Mesenchymal stem cell (in vitro differentiated cells and primary cell): ENCODE data around the gene GPR15LG.

Source experiments
- DNase-seq: peaks from one replicate; pipeline ENCODE4 v3.0.0-alpha.2; 2013
- H2AFZ ChIP-seq: one replicate; pipeline ENCODE4 v1.6.1; 2013; ENCODE audit warnings: low read depth, mild to moderate bottlenecking, control low read depth, inconsistent platforms, low read length, moderate library complexity
- H2AK5ac ChIP-seq: 2 replicates; pipeline ENCODE4 v1.6.1; 2013; ENCODE audit warnings: low read length, moderate library complexity, mild to moderate bottlenecking, inconsistent platforms; ENCODE audit not compliant: severe bottlenecking
- H2BK120ac ChIP-seq: one replicate; pipeline ENCODE4 v1.6.1; 2013; ENCODE audit warnings: low read depth, mild to moderate bottlenecking, inconsistent platforms, low read length, moderate library complexity
- H2BK12ac ChIP-seq, 2 experiments: one replicate each; pipeline ENCODE4 v1.6.1; 2013; ENCODE audit warnings: inconsistent platforms in 2 of 2, low read length in 2 of 2, mild to moderate bottlenecking in 2 of 2, moderate library complexity in 2 of 2, control low read depth in 1 of 2
- H2BK15ac ChIP-seq: one replicate; pipeline ENCODE4 v1.6.1; 2013; ENCODE audit warnings: mild to moderate bottlenecking, low read depth, inconsistent platforms; ENCODE audit not compliant: poor library complexity, severe bottlenecking
- H2BK5ac ChIP-seq: 2 replicates; pipeline ENCODE4 v1.6.1; 2013; ENCODE audit warnings: low read depth, mild to moderate bottlenecking, low read length, control low read depth, inconsistent platforms; ENCODE audit not compliant: poor library complexity, severe bottlenecking
- H3K14ac ChIP-seq, 2 experiments: one replicate each; pipeline ENCODE4 v1.6.1; 2013; ENCODE audit warnings: inconsistent platforms in 2 of 2, low read length in 2 of 2, control low read depth in 1 of 2, mild to moderate bottlenecking in 1 of 2, moderate library complexity in 1 of 2
- H3K18ac ChIP-seq, 2 experiments: one replicate each; pipeline ENCODE4 v1.6.1; 2013; ENCODE audit warnings: inconsistent platforms in 2 of 2, low read length in 2 of 2, control low read depth in 1 of 2, low read depth in 1 of 2, mild to moderate bottlenecking in 1 of 2
- H3K23ac ChIP-seq, 2 experiments: one replicate each; pipeline ENCODE4 v1.6.1; 2013; ENCODE audit warnings: inconsistent platforms in 2 of 2, low read length in 2 of 2, mild to moderate bottlenecking in 2 of 2, moderate library complexity in 2 of 2, control low read depth in 1 of 2
- H3K27ac ChIP-seq: 2 replicates; pipeline ENCODE4 v1.5.1; 2013; ENCODE audit warnings: mild to moderate bottlenecking, moderate library complexity, low read length, control low read depth, inconsistent platforms; ENCODE audit not compliant: poor library complexity, severe bottlenecking
- H3K27me3 ChIP-seq, 2 experiments: 2 replicates each; pipeline versions ENCODE4 v1.6.1 to v1.7.0; 2013; ENCODE audit warnings: low read length in 2 of 2, mild to moderate bottlenecking in 2 of 2, moderate library complexity in 2 of 2, control low read depth in 1 of 2, inconsistent platforms in 1 of 2; ENCODE audit not compliant: control insufficient read depth in 1 of 2, insufficient read depth in 1 of 2
- H3K36me3 ChIP-seq, 2 experiments: 2 replicates each; pipeline versions ENCODE4 v1.6.1 to v1.7.0; 2013; ENCODE audit warnings: low read length in 2 of 2, control low read depth in 1 of 2, inconsistent platforms in 1 of 2, low read depth in 1 of 2, mild to moderate bottlenecking in 1 of 2; ENCODE audit not compliant: insufficient read depth in 2 of 2, control insufficient read depth in 1 of 2
- H3K4ac ChIP-seq, 2 experiments: one replicate each; pipeline ENCODE4 v1.6.1; 2013; ENCODE audit warnings: inconsistent platforms in 2 of 2, low read length in 2 of 2, mild to moderate bottlenecking in 2 of 2, moderate library complexity in 2 of 2, control low read depth in 1 of 2, low read depth in 1 of 2
- H3K4me1 ChIP-seq: 2 replicates; pipeline ENCODE4 v1.6.1; 2013; ENCODE audit warnings: low read depth, low read length, control low read depth; ENCODE audit not compliant: control insufficient read depth, insufficient read depth
- H3K4me2 ChIP-seq: 2 replicates; pipeline ENCODE4 v1.6.1; 2013; ENCODE audit warnings: low read length, mild to moderate bottlenecking, inconsistent platforms; ENCODE audit not compliant: poor library complexity, severe bottlenecking
- H3K4me3 ChIP-seq, 2 experiments: 2 replicates each; pipeline versions ENCODE4 v1.5.1 to v1.7.0; 2013; ENCODE audit warnings: low read length in 2 of 2, mild to moderate bottlenecking in 2 of 2, control low read depth in 1 of 2, low read depth in 1 of 2; ENCODE audit not compliant: insufficient read depth in 1 of 2
- H3K79me1 ChIP-seq: replicated peaks from 2 replicates; pipeline ENCODE4 v1.6.1; 2013; ENCODE audit warnings: mild to moderate bottlenecking, control low read depth, low read length, inconsistent platforms; ENCODE audit not compliant: poor library complexity, severe bottlenecking
- H3K9ac ChIP-seq: 2 replicates; pipeline ENCODE4 v1.7.0; 2013; ENCODE audit warnings: mild to moderate bottlenecking, low read length, moderate library complexity
- H3K9me3 ChIP-seq: 2 replicates; pipeline ENCODE4 v1.7.0; 2013; ENCODE audit warnings: mild to moderate bottlenecking, low read length; ENCODE audit not compliant: control insufficient read depth
- H4K8ac ChIP-seq: one replicate; pipeline ENCODE4 v1.6.1; 2013; ENCODE audit warnings: inconsistent platforms, mild to moderate bottlenecking, low read length, moderate library complexity
- H4K91ac ChIP-seq: one replicate; pipeline ENCODE4 v1.6.1; 2013; ENCODE audit warnings: mild to moderate bottlenecking, low read length, inconsistent platforms
- WGBS: methylation state at CpG from one replicate; pipeline ENCODE4 v1.1.7; 2013; ENCODE audit warnings: mixed read lengths; 5-methylcytosine and 5-hydroxymethylcytosine counted together

Gene GPR15LG

GRCh38 chr10:84185526-84186175 is 12.1 kb downstream of the GPR15LG start:
- H3K4me3 ChIP-seq = no peak overlapping the region
- H2BK15ac ChIP-seq = no peak overlapping the region
- no peak overlapping the region for H3K4ac ChIP-seq
- no peaks in the 10 kb centered on the region for H3K9me3 ChIP-seq
- no peak overlapping the region for H2BK5ac ChIP-seq
- H3K14ac ChIP-seq = no peak overlapping the region
- DNase-seq = no peak
- H3K23ac ChIP-seq = no peak overlapping the region
- H2AFZ ChIP-seq = no peak overlapping the region
- 60% methylated on average over 11 of the region's 11 CpGs for WGBS
- no peak overlapping the region for H2BK120ac ChIP-seq
- no peaks in the 10 kb centered on the region for H3K36me3 ChIP-seq
- H2AK5ac ChIP-seq = no peak overlapping the region
- no peak overlapping the region for H3K9ac ChIP-seq
- peaks cover 10 to 52% of the 10 kb centered on the region in 2 experiments for H3K27me3 ChIP-seq
- no peak overlapping the region for H4K91ac ChIP-seq
- no peak overlapping the region for H4K8ac ChIP-seq
- peaks cover 1% of the 10 kb centered on the region for H3K4me1 ChIP-seq
- no peak overlapping the region for H3K27ac ChIP-seq
- no peak overlapping the region for H2BK12ac ChIP-seq
- H3K4me2 ChIP-seq = no peak overlapping the region
- no peaks in the 10 kb centered on the region for H3K79me1 ChIP-seq
- H3K18ac ChIP-seq = no peak overlapping the region

- H4K91ac ChIP-seq = no peak overlapping the region
- H2BK120ac ChIP-seq = no peak overlapping the region
- DNase-seq = no peak
- peaks cover 3% of the 10 kb centered on the region for H3K4me1 ChIP-seq
- H3K4ac ChIP-seq = no peak overlapping the region
- H3K4me3 ChIP-seq = no peak overlapping the region
- H3K27ac ChIP-seq = no peak overlapping the region
- H3K14ac ChIP-seq = no peak overlapping the region
- H2AFZ ChIP-seq = no peak overlapping the region
- H3K23ac ChIP-seq = no peak overlapping the region
- no peaks in the 10 kb centered on the region for H3K36me3 ChIP-seq
- H3K27me3 ChIP-seq = peaks cover 27 to 66% of the 10 kb centered on the region in 2 experiments
- H2BK5ac ChIP-seq = no peak overlapping the region
- no peaks in the 10 kb centered on the region for H3K79me1 ChIP-seq
- no peak overlapping the region for H3K9ac ChIP-seq
- no peak overlapping the region for H3K18ac ChIP-seq
- 59% methylated on average over 3 of the region's 3 CpGs for WGBS
- H3K4me2 ChIP-seq = no peak overlapping the region
- H2BK12ac ChIP-seq = no peak overlapping the region
- no peak overlapping the region for H4K8ac ChIP-seq
- H2BK15ac ChIP-seq = no peak overlapping the region
- no peaks in the 10 kb centered on the region for H3K9me3 ChIP-seq
- H2AK5ac ChIP-seq = no peak overlapping the region
Measured at GRCh38 chr10:84188815-84189214, 15.2 kb downstream of the GPR15LG start.

DNA sequence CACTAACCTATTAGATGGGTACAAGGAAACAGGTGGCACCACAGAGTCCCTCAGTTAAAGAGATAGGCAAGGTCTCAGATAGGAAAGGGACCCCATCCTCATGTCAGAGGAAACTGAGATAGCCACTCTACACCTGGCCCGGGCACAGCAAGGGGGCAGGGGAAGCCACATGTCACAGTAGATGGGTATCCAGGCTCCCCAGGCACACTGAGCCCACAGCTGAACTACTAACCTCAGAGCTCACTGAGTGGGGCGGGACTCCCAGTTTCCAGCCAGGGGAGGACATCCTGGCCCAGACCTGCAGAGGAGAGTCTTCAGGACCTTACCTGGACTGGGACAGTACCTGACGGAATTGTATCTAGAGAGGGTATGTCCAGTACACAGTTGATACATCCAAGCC is 17.0 kb downstream of the GPR15LG start:
- no peak overlapping the region for H2BK120ac ChIP-seq
- no peak overlapping the region for H3K14ac ChIP-seq
- peaks cover 18% of the 10 kb centered on the region for H3K4me1 ChIP-seq
- no peak overlapping the region for H3K27ac ChIP-seq
- H3K18ac ChIP-seq = no peak overlapping the region
- no peaks in the 10 kb centered on the region for H3K9me3 ChIP-seq
- no peaks in the 10 kb centered on the region for H3K79me1 ChIP-seq
- H3K9ac ChIP-seq = no peak overlapping the region
- no peak overlapping the region for H3K4ac ChIP-seq
- no peak overlapping the region for H3K23ac ChIP-seq
- H2BK12ac ChIP-seq = no peak overlapping the region
- H2BK5ac ChIP-seq = no peak overlapping the region
- WGBS = 80% methylated on average over 3 of the region's 3 CpGs
- no peak overlapping the region for H2AFZ ChIP-seq
- H4K91ac ChIP-seq = no peak overlapping the region
- no peaks in the 10 kb centered on the region for H3K36me3 ChIP-seq
- no peak overlapping the region for H4K8ac ChIP-seq
- no peak overlapping the region for H3K4me2 ChIP-seq
- no peak overlapping the region for H3K4me3 ChIP-seq
- no peak overlapping the region for H2BK15ac ChIP-seq
- peaks cover 41 to 71% of the 10 kb centered on the region in 2 experiments for H3K27me3 ChIP-seq
- DNase-seq = no peak
- H2AK5ac ChIP-seq = no peak overlapping the region

GRCh38 chr10:84191106-84191505 is 17.5 kb downstream of the GPR15LG start:
- H3K4me3 ChIP-seq = no peak overlapping the region
- H2BK15ac ChIP-seq = no peak overlapping the region

More at GRCh38 chr10:84191106-84191505, 17.5 kb downstream of the GPR15LG start:
- Histone ChIP-seq H3K79me1 (no peaks in the 10 kb centered on the region), H4K91ac (no peak overlapping the region), H3K14ac (no peak overlapping the region), H4K8ac (no peak overlapping the region), H3K27ac (no peak overlapping the region), H3K36me3 (no peaks in the 10 kb centered on the region), H2BK5ac (no peak overlapping the region), H3K9me3 (no peaks in the 10 kb centered on the region), H3K4me2 (no peak overlapping the region), H3K4ac (no peak overlapping the region), H2AK5ac (no peak overlapping the region), H3K9ac (no peak overlapping the region), H3K27me3 (peaks cover 46 to 71% of the 10 kb centered on the region in 2 experiments), H2AFZ (no peak overlapping the region), H2BK120ac (no peak overlapping the region), H2BK12ac (no peak overlapping the region), H3K4me1 (peaks cover 21% of the 10 kb centered on the region), H3K18ac (no peak overlapping the region), H3K23ac (no peak overlapping the region)
- 86% methylated on average over 5 of the region's 5 CpGs for WGBS
- DNase-seq = no peak
